NK-92 (cell line): ENCODE measurements around the gene CAPN12.

ENCODE experiments used
- DNase-seq: peaks from one replicate; lab custom pipeline; 2025; ENCODE audit not compliant: unreplicated experiment; lab: John Stamatoyannopoulos, UW

The CAPN12 gene

GRCh38 chr19:38737921-38738737, 6.1 kb downstream of the CAPN12 start:
- no peak for DNase-seq

- no peak for DNase-seq
These were observed 6.9 kb downstream of the CAPN12 start for GRCh38 chr19:38737281-38737865.

GRCh38 chr19:38736413-38737280, 7.6 kb downstream of the CAPN12 start:
- DNase-seq = no peak

- DNase-seq = no peak
These were observed 8.2 kb downstream of the CAPN12 start for GRCh38 chr19:38736036-38736412.

- DNase-seq = no peak
These were observed 9.0 kb downstream of the CAPN12 start for GRCh38 chr19:38735257-38735686.

- no peak for DNase-seq
These were observed 9.6 kb downstream of the CAPN12 start for GRCh38 chr19:38734426-38735256.

GRCh38 chr19:38734176-38734425, 10.2 kb downstream of the CAPN12 start:
- DNase-seq = no peak

GRCh38 chr19:38733493-38734175, 10.6 kb downstream of the CAPN12 start:
- DNase-seq = no peak

GRCh38 chr19:38733241-38733492, 11.1 kb downstream of the CAPN12 start:
- no peak for DNase-seq

GRCh38 chr19:38731654-38732301, 12.5 kb downstream of the CAPN12 start:
- no peak for DNase-seq

- no peak for DNase-seq
These were observed 13.3 kb downstream of the CAPN12 start for GRCh38 chr19:38730731-38731589.

- DNase-seq = no peak
These were observed 13.9 kb downstream of the CAPN12 start for GRCh38 chr19:38730470-38730730.

GRCh38 chr19:38729653-38730469, 14.4 kb downstream of the CAPN12 start:
- no peak for DNase-seq

- DNase-seq = no peak
These were observed 15.3 kb downstream of the CAPN12 start for GRCh38 chr19:38728752-38729541.

- no peak for DNase-seq
These were observed 16.2 kb downstream of the CAPN12 start for GRCh38 chr19:38727868-38728660.

- no peak for DNase-seq
These were observed 16.9 kb downstream of the CAPN12 start for GRCh38 chr19:38727306-38727867.

- DNase-seq = no peak
These were observed 17.4 kb downstream of the CAPN12 start for GRCh38 chr19:38726761-38727301.
